ENCODE data around the gene HAPLN1. TPM values are rescaled to one million over a fixed set of nuclear protein-coding genes. Genes with fewer than 3 reads are reported as not detected.

HAPLN1 gene
- total and polyA plus RNA-seq, 2 of the 8 experiments (the other 6 are each of a cell fraction or from before 2014, with no cell fraction given), result 0.56 to 2.1 TPM

GRCh38 chr5:83715236-83716065 is 5.2 kb downstream of the HAPLN1 start (continued):
- TF ChIP-seq CHD7 (IDR thresholded peaks at IDR 0.05; ENCODE audit: insufficient replicate concordance, low read length) (no peak), POU5F1 (IDR thresholded peaks at IDR 0.05; ENCODE audit: low read depth, low read length) (no peak), EP300 (IDR thresholded peaks at IDR 0.05; ENCODE audit: borderline replicate concordance in 1 of 2, low read depth in 2 of 2, low read length in 2 of 2) (no peak), TAF1 (IDR thresholded peaks at IDR 0.05; ENCODE audit: low read depth, low read length) (no peak), GABPA (IDR thresholded peaks at IDR 0.05; ENCODE audit: borderline replicate concordance, insufficient read depth, low read length) (no peak), POLR2A (IDR thresholded peaks at IDR 0.05; ENCODE audit: control extremely low read depth in 1 of 2, low read depth in 2 of 2, low read length in 2 of 2) (no peak), KDM4A (IDR thresholded peaks at IDR 0.05; ENCODE audit: low read depth, low read length, severe bottlenecking) (no peak), ATF3 (IDR thresholded peaks at IDR 0.05; ENCODE audit: insufficient read depth, low read depth, low read length) (no peak), JUN (IDR thresholded peaks at IDR 0.05; ENCODE audit: low read depth, low read length) (no peak)
